GM12865 (cell line): ENCODE results near the gene MST1.

ENCODE experiments used
- DNase-seq: peaks from one replicate; pipeline ENCODE4 v3.0.0; 2010; ENCODE audit warnings: low read depth
- H3K4me3 ChIP-seq: 2 replicates; pipeline ENCODE4 v1.5.1; 2011; ENCODE audit warnings: mild to moderate bottlenecking, low read depth, low read length, control low read depth
- TF ChIP-seq, protein P1 (sequence below): IDR thresholded peaks from 2 replicates; pipeline ENCODE4 v1.5.1; 2011; ENCODE audit warnings: low read length, control low read depth, low read depth, inconsistent platforms; ENCODE audit not compliant: insufficient read depth; ENCODE audit errors: missing control alignments

The MST1 gene

DNA sequence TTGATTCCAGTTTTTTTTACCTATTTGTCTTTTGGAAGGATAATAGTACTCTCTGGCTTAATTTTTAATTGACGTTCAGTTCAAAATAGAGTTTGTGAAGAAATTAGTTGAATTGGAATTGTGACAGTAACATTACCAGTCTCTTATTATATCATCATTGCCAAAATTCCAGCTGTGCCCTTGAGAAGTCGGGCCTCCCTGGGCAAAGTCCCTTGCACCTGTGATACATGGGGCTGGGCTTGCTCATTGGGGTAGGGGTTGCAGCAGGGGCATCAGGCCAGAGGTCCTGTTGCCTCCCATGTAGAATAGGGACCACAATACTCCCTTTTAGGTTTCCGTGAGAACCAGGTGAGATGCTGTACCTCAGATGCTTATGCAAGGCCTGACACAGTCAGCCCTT is 43.0 kb downstream of the MST1 start:
- TF ChIP-seq, protein P1, sequence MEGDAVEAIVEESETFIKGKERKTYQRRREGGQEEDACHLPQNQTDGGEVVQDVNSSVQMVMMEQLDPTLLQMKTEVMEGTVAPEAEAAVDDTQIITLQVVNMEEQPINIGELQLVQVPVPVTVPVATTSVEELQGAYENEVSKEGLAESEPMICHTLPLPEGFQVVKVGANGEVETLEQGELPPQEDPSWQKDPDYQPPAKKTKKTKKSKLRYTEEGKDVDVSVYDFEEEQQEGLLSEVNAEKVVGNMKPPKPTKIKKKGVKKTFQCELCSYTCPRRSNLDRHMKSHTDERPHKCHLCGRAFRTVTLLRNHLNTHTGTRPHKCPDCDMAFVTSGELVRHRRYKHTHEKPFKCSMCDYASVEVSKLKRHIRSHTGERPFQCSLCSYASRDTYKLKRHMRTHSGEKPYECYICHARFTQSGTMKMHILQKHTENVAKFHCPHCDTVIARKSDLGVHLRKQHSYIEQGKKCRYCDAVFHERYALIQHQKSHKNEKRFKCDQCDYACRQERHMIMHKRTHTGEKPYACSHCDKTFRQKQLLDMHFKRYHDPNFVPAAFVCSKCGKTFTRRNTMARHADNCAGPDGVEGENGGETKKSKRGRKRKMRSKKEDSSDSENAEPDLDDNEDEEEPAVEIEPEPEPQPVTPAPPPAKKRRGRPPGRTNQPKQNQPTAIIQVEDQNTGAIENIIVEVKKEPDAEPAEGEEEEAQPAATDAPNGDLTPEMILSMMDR: no peak
- DNase-seq: no peak
- H3K4me3 ChIP-seq: no peak overlapping the region

DNA sequence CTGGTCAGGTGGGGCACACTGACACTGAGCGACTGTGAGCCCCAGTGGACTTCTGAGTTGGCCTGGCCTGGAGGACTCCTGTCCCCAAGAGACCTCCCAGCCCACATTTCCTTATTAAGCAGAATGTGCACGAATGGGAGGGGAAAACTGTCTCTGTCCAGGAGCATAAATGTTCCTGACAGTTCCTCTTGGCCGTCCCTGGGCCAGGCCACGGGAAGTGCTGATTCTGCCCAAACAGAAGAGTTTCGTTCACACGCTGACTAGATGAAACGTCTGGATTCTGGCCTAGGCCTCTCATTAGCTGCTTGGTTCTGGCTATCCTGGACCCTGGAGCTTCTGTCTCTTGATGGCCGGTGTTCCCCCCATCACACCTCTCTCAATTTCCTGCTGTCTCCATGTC is 44.6 kb downstream of the MST1 start:
- DNase-seq: no peak
- no peak overlapping the region for H3K4me3 ChIP-seq
- TF ChIP-seq, protein P1: no peak

DNA sequence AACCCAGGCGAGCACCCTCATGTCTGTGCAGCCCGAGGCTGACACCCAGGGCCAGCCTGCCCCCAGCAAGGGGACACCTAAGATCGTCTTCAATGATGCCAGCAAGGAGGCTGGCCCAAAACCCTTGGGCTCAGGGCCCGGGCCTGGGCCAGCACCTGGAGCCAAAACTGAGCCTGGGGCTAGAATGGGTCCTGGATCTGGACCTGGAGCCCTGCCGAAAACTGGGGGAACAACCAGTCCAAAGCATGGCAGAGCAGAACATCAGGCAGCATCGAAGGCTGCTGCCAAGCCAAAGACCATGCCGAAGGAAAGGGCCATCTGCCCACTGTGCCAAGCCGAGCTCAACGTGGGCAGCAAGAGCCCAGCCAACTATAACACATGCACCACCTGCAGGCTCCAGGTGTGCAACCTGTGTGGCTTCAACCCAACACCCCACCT is 46.5 kb downstream of the MST1 start:
- DNase-seq: no peak
- H3K4me3 ChIP-seq: no peak overlapping the region
- TF ChIP-seq, protein P1: no peak

DNA sequence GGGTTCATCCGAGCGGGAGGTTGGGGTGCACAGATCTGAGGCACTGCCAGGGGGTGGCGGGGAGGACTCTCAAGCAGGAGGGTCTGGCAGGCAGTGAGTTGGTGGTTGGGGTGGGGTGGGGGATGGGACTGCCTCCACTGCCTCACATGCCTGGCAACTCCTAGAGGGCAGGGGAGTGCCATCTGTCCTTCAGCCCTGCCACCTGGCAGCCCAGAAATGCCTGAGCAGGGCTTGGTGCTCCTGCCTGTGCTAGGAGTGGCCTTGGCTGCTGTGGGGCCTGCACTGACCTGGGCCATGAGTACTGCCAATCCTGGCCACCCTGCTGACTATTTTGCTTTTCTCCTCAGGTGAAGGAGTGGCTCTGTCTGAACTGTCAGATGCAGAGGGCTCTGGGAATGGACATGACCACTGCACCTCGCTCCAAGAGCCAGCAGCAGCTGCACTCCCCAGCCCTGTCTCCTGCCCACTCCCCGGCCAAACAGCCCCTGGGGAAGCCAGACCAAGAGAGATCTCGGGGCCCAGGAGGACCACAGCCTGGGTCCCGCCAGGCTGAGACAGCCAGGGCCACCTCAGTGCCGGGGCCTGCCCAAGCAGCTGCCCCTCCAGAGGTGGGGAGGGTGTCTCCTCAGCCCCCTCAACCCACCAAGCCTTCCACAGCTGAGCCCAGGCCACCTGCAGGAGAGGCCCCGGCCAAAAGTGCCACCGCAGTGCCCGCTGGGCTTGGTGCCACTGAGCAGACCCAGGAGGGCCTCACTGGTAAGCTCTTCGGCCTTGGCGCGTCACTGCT is 47.2 kb downstream of the MST1 start:
- DNase-seq: no peak
- TF ChIP-seq, protein P1: no peak
- H3K4me3 ChIP-seq: no peak overlapping the region

DNA sequence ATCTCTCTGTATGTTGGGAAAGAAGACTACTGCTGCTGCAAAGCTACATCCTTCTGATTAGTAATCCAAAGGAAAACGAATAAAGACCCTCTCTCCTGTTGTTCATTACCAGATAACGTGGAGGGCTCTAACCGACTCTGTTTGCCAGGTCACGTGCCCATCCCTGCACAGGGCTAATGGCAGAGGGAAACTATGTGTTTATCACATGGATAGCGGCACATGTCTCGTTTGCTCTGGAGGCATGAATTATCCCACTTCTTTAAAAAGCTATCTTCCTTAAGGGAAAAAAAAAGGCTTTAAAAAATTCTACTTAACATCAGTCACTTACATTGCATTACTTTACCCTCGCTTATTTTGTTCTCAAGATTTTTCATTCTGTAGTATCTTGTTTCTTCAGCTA is 48.0 kb downstream of the MST1 start:
- DNase-seq: no peak
- TF ChIP-seq, protein P1: no peak
- no peak overlapping the region for H3K4me3 ChIP-seq

DNA sequence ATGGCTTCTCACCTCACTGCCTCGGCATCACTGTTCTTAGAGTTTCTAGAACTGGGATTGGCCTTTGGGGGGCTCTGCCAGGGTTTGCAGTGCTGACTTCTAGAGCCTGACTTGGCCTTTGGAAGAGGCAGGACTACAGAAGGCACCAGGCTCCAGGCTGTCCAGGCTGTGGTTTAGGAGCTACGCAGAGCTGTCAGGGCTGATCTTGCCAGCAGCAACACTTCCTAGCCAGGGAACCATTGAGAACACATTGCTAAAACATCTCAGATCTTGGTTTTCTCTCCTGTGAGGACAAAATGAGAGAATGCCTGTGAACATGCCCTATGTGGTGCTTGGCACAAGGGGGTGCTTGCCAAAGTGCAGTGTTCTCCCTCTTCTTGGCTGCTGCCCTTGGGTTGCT is 49.7 kb downstream of the MST1 start:
- no peak for DNase-seq
- TF ChIP-seq, protein P1: no peak
- H3K4me3 ChIP-seq: no peak overlapping the region

DNA sequence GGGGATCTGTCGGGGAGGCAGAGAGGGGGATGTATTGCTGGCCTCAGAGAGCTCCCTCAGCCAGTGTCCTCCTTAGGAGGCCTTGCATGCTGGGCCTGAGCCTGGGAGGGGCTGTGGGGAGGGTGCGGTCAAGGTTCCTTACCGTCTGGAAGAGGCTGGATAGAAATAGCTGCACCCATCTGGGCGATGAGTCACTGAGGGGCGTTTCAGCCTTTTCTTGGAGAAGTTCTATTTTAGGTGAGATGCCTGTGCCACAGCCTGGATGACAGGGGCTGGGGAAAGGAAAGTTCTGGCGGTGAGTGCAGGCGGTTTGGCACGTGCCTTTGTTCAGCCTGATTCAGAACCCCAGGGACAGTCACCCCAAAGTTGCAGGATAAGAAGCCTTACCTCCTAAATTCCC is 50.8 kb downstream of the MST1 start:
- H3K4me3 ChIP-seq: no peak overlapping the region
- no peak for DNase-seq
- TF ChIP-seq, protein P1: no peak
